Stimulated activated memory B cell treated with anti-CD40 and anti-IgM and Interleukin-4, amounts not matched to agents 10 μg/mL and 1 μg/mL and 100 μg/mL, for 72 hours (primary cell): Measurements from ENCODE around the gene GNG2.

ENCODE experiments used
- ATAC-seq: fragments of 150-1000 bp; cut with Tn5 transposase; 2 replicates; pipeline ENCODE4 v1.10.0; 2021
- H3K27ac Mint-ChIP-seq: one replicate; pipeline ENCODE4 v1.8.0; 2022; ENCODE audit warnings: mild to moderate bottlenecking, mixed read lengths
- H3K27me3 Mint-ChIP-seq: one replicate; pipeline ENCODE4 v1.8.0; 2022; ENCODE audit warnings: mixed read lengths
- H3K36me3 Mint-ChIP-seq: one replicate; pipeline ENCODE4 v1.8.0; 2022; ENCODE audit warnings: mixed read lengths
- H3K4me1 Mint-ChIP-seq: one replicate; pipeline ENCODE4 v1.8.0; 2022; ENCODE audit warnings: mixed read lengths
- H3K4me3 Mint-ChIP-seq: one replicate; pipeline ENCODE4 v1.8.0; 2022; ENCODE audit warnings: mild to moderate bottlenecking, moderate library complexity, mixed read lengths
- H3K9me3 Mint-ChIP-seq: one replicate; pipeline ENCODE4 v1.8.0; 2022; ENCODE audit warnings: mixed read lengths

The GNG2 gene

GRCh38 chr14:51846631-51847488 is 13.6 kb upstream of the GNG2 start:
- ATAC-seq: peak; percentile 93
- peaks cover 66% of the 10 kb centered on the region for H3K4me1 Mint-ChIP-seq
- peak overlapping the region; percentile 86 for H3K27ac Mint-ChIP-seq
- H3K9me3 Mint-ChIP-seq: peaks cover 5% of the 10 kb centered on the region
- peaks cover 5% of the 10 kb centered on the region for H3K36me3 Mint-ChIP-seq
- H3K27me3 Mint-ChIP-seq: no peaks in the 10 kb centered on the region
- H3K4me3 Mint-ChIP-seq: peak overlapping the region; percentile 84

- Mint-ChIP-seq H3K27ac (peak overlapping the region; percentile 86), H3K36me3 (peaks cover 5% of the 10 kb centered on the region), H3K4me1 (peaks cover 71% of the 10 kb centered on the region), H3K27me3 (no peaks in the 10 kb centered on the region), H3K4me3 (peak overlapping the region; percentile 84), H3K9me3 (peaks cover 5% of the 10 kb centered on the region)
- ATAC-seq: no peak
Measured at GRCh38 chr14:51847489-51847796, 13.0 kb upstream of the GNG2 start.

DNA sequence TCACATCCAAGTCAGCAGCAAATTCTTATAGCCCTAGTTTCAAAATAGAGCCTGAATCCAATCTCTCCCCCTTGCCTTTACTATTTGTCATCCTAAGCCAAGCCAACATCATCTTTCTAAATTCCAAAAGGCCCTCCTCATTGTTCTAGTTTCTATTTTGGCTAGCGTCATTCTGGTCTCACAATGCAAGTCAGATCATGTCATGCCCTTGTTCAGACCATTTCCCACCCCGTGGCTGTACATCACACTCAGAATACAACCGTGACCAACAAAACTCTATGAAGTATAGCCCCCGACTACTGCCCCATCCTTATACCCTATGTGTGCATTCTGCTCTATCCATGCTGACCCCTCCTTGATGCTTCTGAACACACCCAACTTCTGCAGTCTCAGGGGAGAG is 12.3 kb upstream of the GNG2 start:
- peak overlapping the region; percentile 86 for H3K27ac Mint-ChIP-seq
- H3K4me1 Mint-ChIP-seq: peaks cover 67% of the 10 kb centered on the region
- H3K36me3 Mint-ChIP-seq: peaks cover 5% of the 10 kb centered on the region
- H3K9me3 Mint-ChIP-seq: peaks cover 5% of the 10 kb centered on the region
- no peaks in the 10 kb centered on the region for H3K27me3 Mint-ChIP-seq
- H3K4me3 Mint-ChIP-seq: peak overlapping the region; percentile 54
- ATAC-seq: no peak

- H3K27me3 Mint-ChIP-seq: no peaks in the 10 kb centered on the region
- no peak for ATAC-seq
- H3K36me3 Mint-ChIP-seq: peaks cover 5% of the 10 kb centered on the region
- no peak overlapping the region for H3K4me3 Mint-ChIP-seq
- H3K27ac Mint-ChIP-seq: peak overlapping the region; percentile 86
- peaks cover 5% of the 10 kb centered on the region for H3K9me3 Mint-ChIP-seq
- H3K4me1 Mint-ChIP-seq: peaks cover 57% of the 10 kb centered on the region
Measured at GRCh38 chr14:51849097-51849496, 11.3 kb upstream of the GNG2 start.

- peaks cover 5% of the 10 kb centered on the region for H3K36me3 Mint-ChIP-seq
- H3K9me3 Mint-ChIP-seq: peaks cover 5% of the 10 kb centered on the region
- H3K27me3 Mint-ChIP-seq: no peaks in the 10 kb centered on the region
- H3K4me3 Mint-ChIP-seq: no peak overlapping the region
- peaks cover 42% of the 10 kb centered on the region for H3K4me1 Mint-ChIP-seq
- H3K27ac Mint-ChIP-seq: peak overlapping the region; percentile 41
- ATAC-seq: no peak
Measured at GRCh38 chr14:51850651-51851050, 9.8 kb upstream of the GNG2 start.

- ATAC-seq: no peak
- Mint-ChIP-seq H3K27ac (no peak overlapping the region), H3K4me1 (peaks cover 32% of the 10 kb centered on the region)
Measured at GRCh38 chr14:51852541-51852940, 7.9 kb upstream of the GNG2 start.

GRCh38 chr14:51855234-51855633 is 5.2 kb upstream of the GNG2 start:
- no peak for ATAC-seq
- H3K27me3 Mint-ChIP-seq: no peaks in the 10 kb centered on the region
- peak overlapping the region; percentile 8 for H3K27ac Mint-ChIP-seq
- H3K36me3 Mint-ChIP-seq: peaks cover 2% of the 10 kb centered on the region
- H3K4me1 Mint-ChIP-seq: peaks cover 22% of the 10 kb centered on the region
- H3K4me3 Mint-ChIP-seq: no peak overlapping the region
- peaks cover 3% of the 10 kb centered on the region for H3K9me3 Mint-ChIP-seq

More at GRCh38 chr14:51852541-51852940, 7.9 kb upstream of the GNG2 start:
- Mint-ChIP-seq H3K9me3 (peaks cover 5% of the 10 kb centered on the region), H3K36me3 (peaks cover 5% of the 10 kb centered on the region), H3K27me3 (no peaks in the 10 kb centered on the region), H3K4me3 (no peak overlapping the region)

- Mint-ChIP-seq H3K27ac (no peak overlapping the region), H3K4me3 (no peak overlapping the region), H3K27me3 (no peaks in the 10 kb centered on the region), H3K4me1 (peaks cover 28% of the 10 kb centered on the region), H3K9me3 (no peaks in the 10 kb centered on the region), H3K36me3 (no peaks in the 10 kb centered on the region)
- no peak for ATAC-seq
Measured at GRCh38 chr14:51856792-51857296, 3.6 kb upstream of the GNG2 start.

DNA sequence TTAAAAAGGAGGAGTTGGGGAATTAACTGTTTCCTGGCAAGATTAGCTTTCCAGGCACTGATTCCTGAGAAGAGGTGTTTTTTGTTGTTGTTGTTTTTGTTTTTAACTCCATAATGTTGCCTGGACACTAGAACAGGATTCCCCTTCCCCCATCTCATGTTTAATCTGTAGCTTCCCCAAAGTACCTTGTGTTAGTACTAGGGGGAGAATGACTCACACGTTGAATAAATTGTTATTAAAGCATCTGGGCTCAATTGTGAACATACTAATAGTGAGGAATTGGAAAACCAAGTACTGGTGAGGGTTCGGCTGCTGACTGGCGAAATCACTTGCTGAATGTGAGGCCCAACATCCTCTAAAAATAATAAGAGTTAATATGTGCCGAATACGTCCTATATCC is 1.3 kb upstream of the GNG2 start:
- no peaks in the 10 kb centered on the region for H3K36me3 Mint-ChIP-seq
- no peak overlapping the region for H3K27ac Mint-ChIP-seq
- H3K4me3 Mint-ChIP-seq: no peak overlapping the region
- peaks cover 41% of the 10 kb centered on the region for H3K4me1 Mint-ChIP-seq
- no peak for ATAC-seq
- no peaks in the 10 kb centered on the region for H3K27me3 Mint-ChIP-seq
- no peaks in the 10 kb centered on the region for H3K9me3 Mint-ChIP-seq

GRCh38 chr14:51860825-51861499 is 550 bp downstream of the GNG2 start:
- Mint-ChIP-seq H3K27ac (peak overlapping the region; percentile 75), H3K9me3 (no peaks in the 10 kb centered on the region), H3K4me1 (peaks cover 51% of the 10 kb centered on the region), H3K36me3 (no peaks in the 10 kb centered on the region), H3K4me3 (peak overlapping the region; percentile 94), H3K27me3 (no peaks in the 10 kb centered on the region)
- ATAC-seq: peak; percentile 39

GRCh38 chr14:51862176-51862796 is 1.9 kb downstream of the GNG2 start:
- Mint-ChIP-seq H3K4me1 (peaks cover 49% of the 10 kb centered on the region), H3K27me3 (no peaks in the 10 kb centered on the region), H3K36me3 (no peaks in the 10 kb centered on the region), H3K9me3 (no peaks in the 10 kb centered on the region), H3K27ac (peak overlapping the region; percentile 75), H3K4me3 (peak overlapping the region; percentile 94)
- ATAC-seq: no peak

- no peaks in the 10 kb centered on the region for H3K9me3 Mint-ChIP-seq
- H3K27ac Mint-ChIP-seq: peak overlapping the region; percentile 75
- no peaks in the 10 kb centered on the region for H3K36me3 Mint-ChIP-seq
- no peaks in the 10 kb centered on the region for H3K27me3 Mint-ChIP-seq
- no peak for ATAC-seq
- peaks cover 45% of the 10 kb centered on the region for H3K4me1 Mint-ChIP-seq
- H3K4me3 Mint-ChIP-seq: peak overlapping the region; percentile 94
Measured at GRCh38 chr14:51862860-51863259, 2.4 kb downstream of the GNG2 start.

DNA sequence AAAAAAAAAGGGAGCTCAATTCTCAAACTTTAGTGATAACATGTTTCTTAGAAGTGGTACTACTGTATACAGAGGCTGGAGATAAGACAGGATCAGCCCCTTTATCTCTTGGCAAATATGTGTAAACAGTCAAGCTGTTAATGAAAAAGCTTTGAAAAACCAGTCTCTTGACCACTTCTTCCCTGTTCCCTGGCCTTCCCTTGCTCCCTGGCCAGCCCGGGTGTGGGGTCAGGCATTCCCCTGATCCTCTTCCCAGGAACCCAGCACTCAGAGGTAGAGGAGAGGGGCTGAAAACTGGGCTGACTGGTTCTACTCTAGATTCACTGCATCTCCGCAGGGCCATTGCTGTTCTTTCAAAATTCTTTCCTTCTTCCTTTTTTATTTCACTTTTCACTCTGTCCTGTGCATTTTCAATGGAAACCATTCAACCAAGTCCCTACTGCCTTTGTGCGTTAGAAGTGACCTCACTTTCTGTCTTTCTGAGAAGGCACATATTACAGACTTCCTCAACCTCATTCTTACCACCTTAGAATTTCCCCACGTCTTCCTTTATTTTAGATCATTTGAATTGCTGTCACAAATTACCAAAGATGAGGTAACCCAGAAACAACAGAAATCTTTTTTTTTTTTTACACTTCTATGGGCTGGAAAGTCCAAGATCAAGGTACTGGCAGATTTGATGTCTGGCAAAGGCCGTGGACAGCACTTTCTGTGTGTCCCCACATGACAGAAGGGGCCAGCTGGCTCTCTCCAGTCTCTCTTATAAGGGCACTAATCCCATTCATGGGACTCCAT is 5.7 kb downstream of the GNG2 start:
- Mint-ChIP-seq H3K9me3 (no peaks in the 10 kb centered on the region), H3K36me3 (no peaks in the 10 kb centered on the region), H3K27ac (no peak overlapping the region), H3K27me3 (no peaks in the 10 kb centered on the region), H3K4me3 (no peak overlapping the region), H3K4me1 (peaks cover 50% of the 10 kb centered on the region)
- peak; percentile 86 for ATAC-seq

DNA sequence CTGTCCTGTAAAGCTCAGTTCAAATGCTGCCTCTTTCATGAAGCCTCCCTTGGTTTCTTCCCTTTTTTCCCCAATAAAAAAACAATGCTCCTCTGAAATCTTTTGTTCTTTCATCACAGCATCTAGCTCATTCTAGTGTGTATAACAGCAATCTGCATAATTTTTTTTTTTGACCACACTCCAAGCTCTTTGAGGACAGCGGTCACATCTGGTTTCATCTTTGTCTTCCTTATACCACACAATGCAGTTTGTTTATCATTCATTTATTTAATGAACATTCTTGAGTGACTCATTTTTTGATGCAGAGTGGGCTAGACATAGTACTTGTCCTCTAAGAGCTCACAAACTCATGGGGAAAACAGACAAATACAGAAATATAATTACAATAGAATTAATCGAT is 7.3 kb downstream of the GNG2 start:
- no peaks in the 10 kb centered on the region for H3K9me3 Mint-ChIP-seq
- H3K27ac Mint-ChIP-seq: no peak overlapping the region
- no peak overlapping the region for H3K4me3 Mint-ChIP-seq
- no peaks in the 10 kb centered on the region for H3K27me3 Mint-ChIP-seq
- peaks cover 52% of the 10 kb centered on the region for H3K4me1 Mint-ChIP-seq
- H3K36me3 Mint-ChIP-seq: peaks cover 5% of the 10 kb centered on the region
- peak; percentile 57 for ATAC-seq

DNA sequence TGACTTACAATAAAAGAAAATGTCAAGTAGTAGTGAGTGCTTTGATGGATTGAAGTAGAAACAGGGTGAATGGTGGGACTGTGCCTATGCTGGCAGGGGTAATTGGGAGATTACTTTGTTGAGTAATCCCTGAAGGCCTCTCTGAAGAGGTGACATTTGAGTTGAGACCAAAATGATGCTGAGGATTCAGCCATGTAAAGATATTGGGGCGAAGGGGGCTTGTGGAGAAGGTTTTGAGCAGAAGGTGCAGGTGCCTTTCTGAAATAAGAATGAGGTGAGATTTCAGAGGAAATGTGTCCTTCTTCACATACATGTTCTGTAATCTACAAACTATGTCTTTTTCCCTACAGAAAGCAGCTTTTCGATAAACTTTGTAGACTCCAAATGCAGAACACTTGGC is 8.0 kb downstream of the GNG2 start:
- ATAC-seq: no peak
- H3K36me3 Mint-ChIP-seq: peaks cover 5% of the 10 kb centered on the region

More for the DNA sequence above, 8.0 kb downstream of the GNG2 start:
- Mint-ChIP-seq H3K4me3 (no peak overlapping the region), H3K4me1 (peaks cover 51% of the 10 kb centered on the region), H3K27ac (no peak overlapping the region), H3K9me3 (no peaks in the 10 kb centered on the region), H3K27me3 (no peaks in the 10 kb centered on the region)
